ENCODE results near the gene TRIB2. TPM values are rescaled to one million over a fixed set of nuclear protein-coding genes. Genes with fewer than 3 reads are reported as not detected.

TRIB2 gene
- total RNA-seq, 1 donor from 2014 or later, result 31.1 TPM

- intact Hi-C loops (cut with micrococcal nuclease), result no loop called here
- no peak overlapping the region for H3K4me3 ChIP-seq
- TF ChIP-seq CTCF (IDR thresholded peaks at IDR 0.05; ENCODE audit: borderline replicate concordance), result no peak
- no peaks in the 10 kb centered on the region for H3K27me3 ChIP-seq (ENCODE audit: low read depth)
- no peaks in the 10 kb centered on the region for H3K9me3 ChIP-seq (replicated peaks)
- H3K27ac ChIP-seq (replicated peaks), result no peak overlapping the region
- no peak for DNase-seq
- no peaks in the 10 kb centered on the region for H3K36me3 ChIP-seq
- H3K4me1 ChIP-seq, result peaks cover 16% of the 10 kb centered on the region
Measured at GRCh38 chr2:12705742-12706141, 11.0 kb upstream of the TRIB2 start.

- no peak for TF ChIP-seq CTCF (IDR thresholded peaks at IDR 0.05; ENCODE audit: borderline replicate concordance)
- Histone ChIP-seq H3K9me3 (replicated peaks) (no peaks in the 10 kb centered on the region), H3K27ac (replicated peaks) (no peak overlapping the region), H3K27me3 (ENCODE audit: low read depth) (no peaks in the 10 kb centered on the region), H3K36me3 (no peaks in the 10 kb centered on the region), H3K4me1 (peaks cover 7% of the 10 kb centered on the region), H3K4me3 (no peak overlapping the region)
- DNase-seq, result no peak
- intact Hi-C loops (cut with micrococcal nuclease), result no loop called here
Measured at GRCh38 chr2:12708508-12709206, 8.1 kb upstream of the TRIB2 start.

GRCh38 chr2:12709207-12709522 is 7.6 kb upstream of the TRIB2 start:
- H3K9me3 ChIP-seq (replicated peaks), result no peaks in the 10 kb centered on the region
- H3K4me3 ChIP-seq, result no peak overlapping the region
- intact Hi-C loops (cut with micrococcal nuclease), result no loop called here
- no peak for DNase-seq
- H3K27ac ChIP-seq (replicated peaks), result no peak overlapping the region
- H3K27me3 ChIP-seq (ENCODE audit: low read depth), result no peaks in the 10 kb centered on the region
- no peaks in the 10 kb centered on the region for H3K36me3 ChIP-seq
- TF ChIP-seq CTCF (IDR thresholded peaks at IDR 0.05; ENCODE audit: borderline replicate concordance), result no peak
- peaks cover 11% of the 10 kb centered on the region for H3K4me1 ChIP-seq

GRCh38 chr2:12710301-12710700 is 6.4 kb upstream of the TRIB2 start:
- Histone ChIP-seq H3K9me3 (replicated peaks) (no peaks in the 10 kb centered on the region), H3K27me3 (ENCODE audit: low read depth) (no peaks in the 10 kb centered on the region), H3K4me1 (peaks cover 22% of the 10 kb centered on the region), H3K27ac (replicated peaks) (no peak overlapping the region), H3K4me3 (no peak overlapping the region), H3K36me3 (no peaks in the 10 kb centered on the region)
- intact Hi-C loops (cut with micrococcal nuclease), result loop anchor here (10.0 kb wide), 1 partner anchor 296 kb away; no protein-coding TSS in a partner anchor
- no peak for DNase-seq
- TF ChIP-seq CTCF (IDR thresholded peaks at IDR 0.05; ENCODE audit: borderline replicate concordance), result no peak

GRCh38 chr2:12711339-12711738 is 5.4 kb upstream of the TRIB2 start:
- Histone ChIP-seq H3K27ac (replicated peaks) (no peak overlapping the region), H3K36me3 (no peaks in the 10 kb centered on the region), H3K27me3 (ENCODE audit: low read depth) (no peaks in the 10 kb centered on the region), H3K4me1 (peaks cover 32% of the 10 kb centered on the region), H3K4me3 (no peak overlapping the region), H3K9me3 (replicated peaks) (no peaks in the 10 kb centered on the region)
- no peak for TF ChIP-seq CTCF (IDR thresholded peaks at IDR 0.05; ENCODE audit: borderline replicate concordance)
- DNase-seq, result no peak
- intact Hi-C loops (cut with micrococcal nuclease), result loop anchor here (10.0 kb wide), 1 partner anchor 297 kb away; no protein-coding TSS in a partner anchor
